GM23338 (cell line): ENCODE measurements around the gene NKX2-2. TPM values are rescaled to one million over a fixed set of nuclear protein-coding genes. Genes with fewer than 3 reads are reported as not detected.

Experiments
- ATAC-seq: fragments of 200-7000 bp; cut with Tn5 transposase; 3 replicates; pipeline ENCODE4 v1.9.1; 2020
- DNase-seq: peaks from one replicate; pipeline ENCODE4 v3.0.0-alpha.2; 2015; ENCODE audit warnings: low spot score
- H2AFZ ChIP-seq: fragments of 200-600 bp; sonication (generic); 2 replicates; pipeline ENCODE4 v1.8.0; 2016; ENCODE audit warnings: antibody characterized with exemption, mild to moderate bottlenecking, moderate library complexity
- H3F3A ChIP-seq: fragments of 200-600 bp; sonication (generic); replicated peaks from 2 replicates; pipeline ENCODE4 v1.8.0; 2017; ENCODE audit warnings: antibody characterized with exemption, mixed run types, low read depth
- H3K27ac ChIP-seq: fragments of 200-600 bp; sonication (generic); 2 replicates; pipeline ENCODE4 v1.6.1; 2016; ENCODE audit warnings: low read depth
- H3K27me3 ChIP-seq: fragments of 200-600 bp; sonication (generic); 2 replicates; pipeline ENCODE4 v1.8.0; 2016; ENCODE audit warnings: mild to moderate bottlenecking, mixed run types, moderate library complexity; ENCODE audit not compliant: insufficient read depth
- H3K36me3 ChIP-seq: fragments of 200-600 bp; sonication (generic); 2 replicates; pipeline ENCODE4 v1.8.0; 2016; ENCODE audit warnings: mild to moderate bottlenecking; ENCODE audit not compliant: insufficient read depth
- H3K4me1 ChIP-seq: fragments of 200-600 bp; sonication (generic); 2 replicates; pipeline ENCODE4 v1.8.0; 2016; ENCODE audit warnings: mild to moderate bottlenecking, moderate library complexity; ENCODE audit not compliant: insufficient read depth
- H3K4me2 ChIP-seq: fragments of 200-600 bp; sonication (generic); 2 replicates; pipeline ENCODE4 v1.7.1; 2017; ENCODE audit warnings: mixed run types
- H3K4me3 ChIP-seq: fragments of 200-600 bp; sonication (generic); 2 replicates; pipeline ENCODE4 v1.6.1; 2016; ENCODE audit warnings: mixed run types
- H3K79me2 ChIP-seq: fragments of 200-600 bp; sonication (generic); replicated peaks from 2 replicates; pipeline ENCODE4 v1.8.0; 2017; ENCODE audit warnings: mild to moderate bottlenecking; ENCODE audit not compliant: insufficient read depth
- H3K9me2 ChIP-seq: fragments of 200-600 bp; sonication (generic); 2 replicates; pipeline ENCODE4 v1.8.0; 2017; ENCODE audit not compliant: insufficient read depth
- H4K20me1 ChIP-seq: fragments of 200-600 bp; sonication (generic); replicated peaks from 2 replicates; pipeline ENCODE4 v1.8.0; 2017; ENCODE audit warnings: mild to moderate bottlenecking; ENCODE audit not compliant: insufficient read depth
- H3K27ac Mint-ChIP-seq: 2 replicates; pipeline ENCODE4 v1.8.0; 2020; ENCODE audit warnings: inconsistent platforms, mild to moderate bottlenecking, moderate library complexity, mixed read lengths
- H3K27me3 Mint-ChIP-seq: 3 replicates; pipeline ENCODE4 v1.8.0; 2022; ENCODE audit warnings: low read depth, mild to moderate bottlenecking, moderate library complexity, mixed read lengths, inconsistent platforms; ENCODE audit not compliant: insufficient read depth, poor library complexity
- H3K36me3 Mint-ChIP-seq: 3 replicates; pipeline ENCODE4 v1.8.0; 2021; ENCODE audit warnings: low read depth, mild to moderate bottlenecking, inconsistent platforms, moderate library complexity, mixed read lengths
- H3K4me1 Mint-ChIP-seq: 3 replicates; pipeline ENCODE4 v1.8.0; 2020; ENCODE audit warnings: mild to moderate bottlenecking, inconsistent platforms, mixed read lengths
- H3K4me3 Mint-ChIP-seq: 3 replicates; pipeline ENCODE4 v1.8.0; 2021; ENCODE audit warnings: moderate library complexity, mild to moderate bottlenecking, inconsistent platforms, mixed read lengths
- H3K9me3 Mint-ChIP-seq: 3 replicates; pipeline ENCODE4 v1.8.0; 2020; ENCODE audit warnings: moderate library complexity, mild to moderate bottlenecking, inconsistent platforms, mixed read lengths
- EZH2phosphoT487 ChIP-seq: fragments of 200-600 bp; sonication (generic); IDR thresholded peaks from one replicate; pipeline ENCODE4 v1.8.1; 2018; ENCODE audit warnings: antibody characterized with exemption; ENCODE audit not compliant: unreplicated experiment
- POLR2AphosphoS5 ChIP-seq: IDR thresholded peaks from 2 replicates; pipeline ENCODE4 v1.6.1; 2016; ENCODE audit warnings: antibody characterized with exemption, low read depth
- polyA plus RNA-seq: library from polyadenylated mRNA; unstranded; fragments of >200 nt; fragmentation: Nextera tagmentation; extraction: Ambion mirVana; gene quantifications from 2 replicates; pipeline ENCODE4 v1.2.1, GENCODE V29; 2016
- total RNA-seq: library from RNA; depleted of rRNA; stranded (reverse); fragments of >200 nt; shearing (Covaris generic); gene quantifications from 2 replicates; pipeline ENCODE4 v1.2.3, GENCODE V29; 2014
- TF ChIP-seq, protein P1 (sequence below), 2 experiments: fragments of 200-600 bp in 1 of 2; sonication (generic) in 1 of 2; conservative IDR thresholded peaks; 2 replicates each; pipeline versions ENCODE4 v1.5.1 to v1.6.1; 2016 to 2017; ENCODE audit warnings: antibody characterized with exemption in 2 of 2, low read depth in 2 of 2, mild to moderate bottlenecking in 2 of 2, moderate library complexity in 1 of 2
- TF ChIP-seq, protein P2 (sequence below): fragments of 250-450 bp; sonication (Bioruptor Pico); IDR thresholded peaks from 2 replicates; pipeline ENCODE4 v1.5.0; 2020; ENCODE audit warnings: mild to moderate bottlenecking, moderate library complexity
- TF ChIP-seq, protein P3 (sequence below): IDR thresholded peaks from one replicate; pipeline ENCODE4 v1.6.1; 2018; ENCODE audit warnings: antibody characterized with exemption; ENCODE audit not compliant: unreplicated experiment

The NKX2-2 gene
- total and polyA plus RNA-seq, 2 experiments from 2014 or later, result not detected

DNA sequence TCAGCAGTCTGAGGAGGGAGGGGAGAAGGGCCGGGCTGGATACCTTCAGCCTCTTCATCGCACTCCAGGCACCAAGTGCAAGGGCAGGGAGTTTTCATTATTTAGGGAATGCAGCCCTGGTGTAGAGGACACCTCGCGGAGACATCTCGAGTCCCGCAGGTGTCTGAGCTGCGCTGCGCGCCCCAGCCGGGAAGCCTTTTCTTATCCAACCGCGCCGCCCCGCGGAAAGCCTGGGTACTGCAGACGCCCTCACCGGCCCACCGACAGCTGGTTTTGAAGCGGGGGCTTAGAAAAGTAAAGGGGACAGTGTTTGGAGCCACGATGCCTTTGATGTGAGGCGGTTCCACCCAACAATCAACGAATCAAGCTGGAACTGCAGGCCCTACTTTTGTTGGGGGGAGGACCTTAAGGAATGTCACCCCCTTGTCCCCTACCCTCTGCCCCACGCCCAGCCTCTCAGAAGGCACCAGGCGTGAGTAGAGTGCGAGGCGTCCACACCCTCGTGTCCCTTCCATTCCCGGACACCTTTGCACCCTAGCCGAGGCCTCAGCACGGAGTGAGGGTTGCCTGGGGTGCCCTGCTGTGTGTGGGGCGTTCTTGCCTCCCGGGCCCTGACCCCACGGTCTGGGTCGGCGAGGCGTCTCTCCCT, 8.6 kb downstream of the NKX2-2 start:
- Histone ChIP-seq H3K9me2 (0 out of 2 replicates have a peak, but pooled peaks cover 3% of the 10 kb centered on the region), H3K79me2 (no peaks in the 10 kb centered on the region), H3K27ac (no peak overlapping the region), H2AFZ (peak overlapping the region; percentile 97), H3F3A (peaks cover 26% of the 10 kb centered on the region), H3K4me1 (peaks cover 32% of the 10 kb centered on the region), H3K27me3 (peaks cover 68% of the 10 kb centered on the region), H3K36me3 (no peaks in the 10 kb centered on the region), H4K20me1 (peaks cover 13% of the 10 kb centered on the region), H3K4me2 (peak overlapping the region; percentile 94), H3K4me3 (peak overlapping the region; percentile 70)
- peak; percentile 90 for DNase-seq
- peak overlapping the region; percentile 66 for H3K4me3 Mint-ChIP-seq
- no peak overlapping the region for H3K27ac Mint-ChIP-seq
- ATAC-seq, result peak; percentile 61
- TF ChIP-seq, protein P1, sequence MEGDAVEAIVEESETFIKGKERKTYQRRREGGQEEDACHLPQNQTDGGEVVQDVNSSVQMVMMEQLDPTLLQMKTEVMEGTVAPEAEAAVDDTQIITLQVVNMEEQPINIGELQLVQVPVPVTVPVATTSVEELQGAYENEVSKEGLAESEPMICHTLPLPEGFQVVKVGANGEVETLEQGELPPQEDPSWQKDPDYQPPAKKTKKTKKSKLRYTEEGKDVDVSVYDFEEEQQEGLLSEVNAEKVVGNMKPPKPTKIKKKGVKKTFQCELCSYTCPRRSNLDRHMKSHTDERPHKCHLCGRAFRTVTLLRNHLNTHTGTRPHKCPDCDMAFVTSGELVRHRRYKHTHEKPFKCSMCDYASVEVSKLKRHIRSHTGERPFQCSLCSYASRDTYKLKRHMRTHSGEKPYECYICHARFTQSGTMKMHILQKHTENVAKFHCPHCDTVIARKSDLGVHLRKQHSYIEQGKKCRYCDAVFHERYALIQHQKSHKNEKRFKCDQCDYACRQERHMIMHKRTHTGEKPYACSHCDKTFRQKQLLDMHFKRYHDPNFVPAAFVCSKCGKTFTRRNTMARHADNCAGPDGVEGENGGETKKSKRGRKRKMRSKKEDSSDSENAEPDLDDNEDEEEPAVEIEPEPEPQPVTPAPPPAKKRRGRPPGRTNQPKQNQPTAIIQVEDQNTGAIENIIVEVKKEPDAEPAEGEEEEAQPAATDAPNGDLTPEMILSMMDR (conservative IDR thresholded peaks at IDR 0.05; ENCODE audit: low read depth in 2 of 2), result peak; percentile 93 to 97
- TF ChIP-seq, protein P2, sequence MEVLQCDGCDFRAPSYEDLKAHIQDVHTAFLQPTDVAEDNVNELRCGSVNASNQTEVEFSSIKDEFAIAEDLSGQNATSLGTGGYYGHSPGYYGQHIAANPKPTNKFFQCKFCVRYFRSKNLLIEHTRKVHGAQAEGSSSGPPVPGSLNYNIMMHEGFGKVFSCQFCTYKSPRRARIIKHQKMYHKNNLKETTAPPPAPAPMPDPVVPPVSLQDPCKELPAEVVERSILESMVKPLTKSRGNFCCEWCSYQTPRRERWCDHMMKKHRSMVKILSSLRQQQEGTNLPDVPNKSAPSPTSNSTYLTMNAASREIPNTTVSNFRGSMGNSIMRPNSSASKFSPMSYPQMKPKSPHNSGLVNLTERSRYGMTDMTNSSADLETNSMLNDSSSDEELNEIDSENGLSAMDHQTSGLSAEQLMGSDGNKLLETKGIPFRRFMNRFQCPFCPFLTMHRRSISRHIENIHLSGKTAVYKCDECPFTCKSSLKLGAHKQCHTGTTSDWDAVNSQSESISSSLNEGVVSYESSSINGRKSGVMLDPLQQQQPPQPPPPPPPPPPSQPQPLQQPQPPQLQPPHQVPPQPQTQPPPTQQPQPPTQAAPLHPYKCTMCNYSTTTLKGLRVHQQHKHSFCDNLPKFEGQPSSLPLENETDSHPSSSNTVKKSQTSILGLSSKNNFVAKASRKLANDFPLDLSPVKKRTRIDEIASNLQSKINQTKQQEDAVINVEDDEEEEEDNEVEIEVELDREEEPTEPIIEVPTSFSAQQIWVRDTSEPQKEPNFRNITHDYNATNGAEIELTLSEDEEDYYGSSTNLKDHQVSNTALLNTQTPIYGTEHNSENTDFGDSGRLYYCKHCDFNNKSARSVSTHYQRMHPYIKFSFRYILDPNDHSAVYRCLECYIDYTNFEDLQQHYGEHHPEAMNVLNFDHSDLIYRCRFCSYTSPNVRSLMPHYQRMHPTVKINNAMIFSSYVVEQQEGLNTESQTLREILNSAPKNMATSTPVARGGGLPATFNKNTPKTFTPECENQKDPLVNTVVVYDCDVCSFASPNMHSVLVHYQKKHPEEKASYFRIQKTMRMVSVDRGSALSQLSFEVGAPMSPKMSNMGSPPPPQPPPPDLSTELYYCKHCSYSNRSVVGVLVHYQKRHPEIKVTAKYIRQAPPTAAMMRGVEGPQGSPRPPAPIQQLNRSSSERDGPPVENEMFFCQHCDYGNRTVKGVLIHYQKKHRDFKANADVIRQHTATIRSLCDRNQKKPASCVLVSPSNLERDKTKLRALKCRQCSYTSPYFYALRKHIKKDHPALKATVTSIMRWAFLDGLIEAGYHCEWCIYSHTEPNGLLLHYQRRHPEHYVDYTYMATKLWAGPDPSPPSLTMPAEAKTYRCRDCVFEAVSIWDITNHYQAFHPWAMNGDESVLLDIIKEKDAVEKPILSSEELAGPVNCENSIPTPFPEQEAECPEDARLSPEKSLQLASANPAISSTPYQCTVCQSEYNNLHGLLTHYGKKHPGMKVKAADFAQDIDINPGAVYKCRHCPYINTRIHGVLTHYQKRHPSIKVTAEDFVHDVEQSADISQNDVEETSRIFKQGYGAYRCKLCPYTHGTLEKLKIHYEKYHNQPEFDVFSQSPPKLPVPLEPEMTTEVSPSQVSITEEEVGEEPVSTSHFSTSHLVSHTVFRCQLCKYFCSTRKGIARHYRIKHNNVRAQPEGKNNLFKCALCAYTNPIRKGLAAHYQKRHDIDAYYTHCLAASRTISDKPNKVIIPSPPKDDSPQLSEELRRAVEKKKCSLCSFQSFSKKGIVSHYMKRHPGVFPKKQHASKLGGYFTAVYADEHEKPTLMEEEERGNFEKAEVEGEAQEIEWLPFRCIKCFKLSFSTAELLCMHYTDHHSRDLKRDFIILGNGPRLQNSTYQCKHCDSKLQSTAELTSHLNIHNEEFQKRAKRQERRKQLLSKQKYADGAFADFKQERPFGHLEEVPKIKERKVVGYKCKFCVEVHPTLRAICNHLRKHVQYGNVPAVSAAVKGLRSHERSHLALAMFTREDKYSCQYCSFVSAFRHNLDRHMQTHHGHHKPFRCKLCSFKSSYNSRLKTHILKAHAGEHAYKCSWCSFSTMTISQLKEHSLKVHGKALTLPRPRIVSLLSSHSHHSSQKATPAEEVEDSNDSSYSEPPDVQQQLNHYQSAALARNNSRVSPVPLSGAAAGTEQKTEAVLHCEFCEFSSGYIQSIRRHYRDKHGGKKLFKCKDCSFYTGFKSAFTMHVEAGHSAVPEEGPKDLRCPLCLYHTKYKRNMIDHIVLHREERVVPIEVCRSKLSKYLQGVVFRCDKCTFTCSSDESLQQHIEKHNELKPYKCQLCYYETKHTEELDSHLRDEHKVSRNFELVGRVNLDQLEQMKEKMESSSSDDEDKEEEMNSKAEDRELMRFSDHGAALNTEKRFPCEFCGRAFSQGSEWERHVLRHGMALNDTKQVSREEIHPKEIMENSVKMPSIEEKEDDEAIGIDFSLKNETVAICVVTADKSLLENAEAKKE, result no peak
- peaks cover 38% of the 10 kb centered on the region for H3K4me1 Mint-ChIP-seq
- H3K9me3 Mint-ChIP-seq, result peaks cover 2% of the 10 kb centered on the region; the same call in 2 of the 3 replicates
- H3K36me3 Mint-ChIP-seq, result peaks cover 11% of the 10 kb centered on the region
- peaks cover 70% of the 10 kb centered on the region for H3K27me3 Mint-ChIP-seq

DNA sequence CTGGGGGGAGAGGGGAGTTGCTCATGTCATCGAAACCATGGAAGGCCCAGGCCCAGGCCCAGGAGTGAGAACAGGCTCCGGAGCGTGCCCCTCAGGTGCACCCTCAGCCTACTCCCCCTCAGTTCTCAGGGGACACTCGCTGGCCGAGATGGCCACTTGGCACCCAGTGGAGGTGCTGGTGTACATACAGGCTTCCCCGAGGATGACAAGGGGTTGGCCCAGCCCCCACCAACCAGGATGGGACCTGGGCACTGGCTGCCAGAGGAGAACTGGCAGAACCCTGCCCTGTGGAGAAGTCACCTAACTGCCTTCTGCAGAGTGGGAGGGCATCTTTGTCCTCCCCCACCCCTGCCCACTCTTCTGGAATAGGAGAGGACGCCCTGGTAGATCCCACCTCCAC, 9.5 kb downstream of the NKX2-2 start:
- DNase-seq (no peak), ATAC-seq (no peak)
- peaks cover 61% of the 10 kb centered on the region for H3K27me3 Mint-ChIP-seq
- H3K4me1 ChIP-seq, result peaks cover 29% of the 10 kb centered on the region
- no peak overlapping the region for H3K27ac Mint-ChIP-seq
- H3K9me2 ChIP-seq, result 0 out of 2 replicates have a peak, but pooled peaks cover 3% of the 10 kb centered on the region
- no peaks in the 10 kb centered on the region for H3K79me2 ChIP-seq
- H3K4me3 Mint-ChIP-seq, result no peak overlapping the region
- H3K27ac ChIP-seq, result no peak overlapping the region
- peaks cover 19% of the 10 kb centered on the region for H3F3A ChIP-seq
- H3K9me3 Mint-ChIP-seq, result peaks cover 2% of the 10 kb centered on the region; the same call in 2 of the 3 replicates
- no peak overlapping the region for H2AFZ ChIP-seq
- no peak overlapping the region for H3K4me2 ChIP-seq
- H3K36me3 ChIP-seq, result no peaks in the 10 kb centered on the region
- H3K36me3 Mint-ChIP-seq, result peaks cover 11% of the 10 kb centered on the region
- peaks cover 13% of the 10 kb centered on the region for H4K20me1 ChIP-seq
- H3K27me3 ChIP-seq, result peaks cover 59% of the 10 kb centered on the region
- H3K4me3 ChIP-seq, result no peak overlapping the region
- peaks cover 38% of the 10 kb centered on the region for H3K4me1 Mint-ChIP-seq
- TF ChIP-seq, protein P1 (conservative IDR thresholded peaks at IDR 0.05; ENCODE audit: low read depth in 2 of 2), result no peak
- TF ChIP-seq, protein P3, sequence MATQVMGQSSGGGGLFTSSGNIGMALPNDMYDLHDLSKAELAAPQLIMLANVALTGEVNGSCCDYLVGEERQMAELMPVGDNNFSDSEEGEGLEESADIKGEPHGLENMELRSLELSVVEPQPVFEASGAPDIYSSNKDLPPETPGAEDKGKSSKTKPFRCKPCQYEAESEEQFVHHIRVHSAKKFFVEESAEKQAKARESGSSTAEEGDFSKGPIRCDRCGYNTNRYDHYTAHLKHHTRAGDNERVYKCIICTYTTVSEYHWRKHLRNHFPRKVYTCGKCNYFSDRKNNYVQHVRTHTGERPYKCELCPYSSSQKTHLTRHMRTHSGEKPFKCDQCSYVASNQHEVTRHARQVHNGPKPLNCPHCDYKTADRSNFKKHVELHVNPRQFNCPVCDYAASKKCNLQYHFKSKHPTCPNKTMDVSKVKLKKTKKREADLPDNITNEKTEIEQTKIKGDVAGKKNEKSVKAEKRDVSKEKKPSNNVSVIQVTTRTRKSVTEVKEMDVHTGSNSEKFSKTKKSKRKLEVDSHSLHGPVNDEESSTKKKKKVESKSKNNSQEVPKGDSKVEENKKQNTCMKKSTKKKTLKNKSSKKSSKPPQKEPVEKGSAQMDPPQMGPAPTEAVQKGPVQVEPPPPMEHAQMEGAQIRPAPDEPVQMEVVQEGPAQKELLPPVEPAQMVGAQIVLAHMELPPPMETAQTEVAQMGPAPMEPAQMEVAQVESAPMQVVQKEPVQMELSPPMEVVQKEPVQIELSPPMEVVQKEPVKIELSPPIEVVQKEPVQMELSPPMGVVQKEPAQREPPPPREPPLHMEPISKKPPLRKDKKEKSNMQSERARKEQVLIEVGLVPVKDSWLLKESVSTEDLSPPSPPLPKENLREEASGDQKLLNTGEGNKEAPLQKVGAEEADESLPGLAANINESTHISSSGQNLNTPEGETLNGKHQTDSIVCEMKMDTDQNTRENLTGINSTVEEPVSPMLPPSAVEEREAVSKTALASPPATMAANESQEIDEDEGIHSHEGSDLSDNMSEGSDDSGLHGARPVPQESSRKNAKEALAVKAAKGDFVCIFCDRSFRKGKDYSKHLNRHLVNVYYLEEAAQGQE, result no peak
- TF ChIP-seq POLR2AphosphoS5 (no peak), EZH2phosphoT487 (no peak)
